ENCODE results near the gene UCP1.

Gene UCP1

GRCh38 chr4:140556372-140557085 lies 12.2 kb downstream of the UCP1 start:
- no peak overlapping the region for H3K27ac ChIP-seq (ENCODE audit: extremely low read depth, low read depth, low read length)
- POLR2A ChIA-PET: no interaction called here
- H3K4me3 ChIP-seq (ENCODE audit: low read depth, low read length): no peak overlapping the region

DNA sequence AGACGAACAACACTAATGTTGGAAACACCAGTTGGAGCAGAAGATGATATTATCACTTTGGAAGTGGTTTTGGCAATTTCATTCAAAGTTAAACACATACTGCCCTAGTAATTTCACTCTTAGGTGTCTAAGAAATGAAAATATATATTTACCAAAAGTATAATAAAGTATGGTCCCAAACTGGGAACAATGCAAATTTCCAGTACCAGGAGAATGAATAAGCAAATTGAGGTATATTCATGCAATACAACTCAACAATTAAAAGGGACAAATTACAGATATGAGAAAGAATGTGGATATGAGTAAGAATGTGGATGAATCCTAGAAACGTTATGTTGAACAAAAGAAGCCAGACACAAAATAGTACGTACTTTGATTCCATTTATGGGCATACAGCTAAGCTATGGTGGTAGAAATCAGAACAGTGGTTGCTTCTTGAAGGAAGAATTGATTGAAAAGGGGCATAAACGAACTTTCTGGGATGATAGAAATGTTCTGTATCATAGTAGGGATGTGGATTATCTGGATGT lies 34.7 kb downstream of the UCP1 start:
- H3K27ac ChIP-seq (ENCODE audit: extremely low read depth, low read depth, low read length): no peak overlapping the region
- H3K4me1 ChIP-seq (ENCODE audit: control insufficient read depth, insufficient read depth, low read length): no peaks in the 10 kb centered on the region
- POLR2A ChIA-PET: no interaction called here
- TF ChIP-seq ZNF148 (tag by site-specific recombination; IDR thresholded peaks at IDR 0.05; ENCODE audit: borderline replicate concordance) (no peak), SCRT1 (tag by site-specific recombination; IDR thresholded peaks at IDR 0.05; ENCODE audit: borderline replicate concordance) (no peak), KLF8 (tag by site-specific recombination; IDR thresholded peaks at IDR 0.05) (no peak), ZNF677 (tag by site-specific recombination; IDR thresholded peaks at IDR 0.05) (no peak), YY1 (tag by site-specific recombination; IDR thresholded peaks at IDR 0.05) (no peak), ZFP41 (tag by site-specific recombination; IDR thresholded peaks at IDR 0.05; ENCODE audit: borderline replicate concordance) (no peak), ZNF174 (tag by site-specific recombination; IDR thresholded peaks at IDR 0.05) (no peak), ZSCAN30 (tag by site-specific recombination; IDR thresholded peaks at IDR 0.05) (no peak), OVOL3 (tag by site-specific recombination; IDR thresholded peaks at IDR 0.05) (no peak), ZNF266 (tag by site-specific recombination; IDR thresholded peaks at IDR 0.05; ENCODE audit: low read depth) (no peak), SALL2 (tag by site-specific recombination; IDR thresholded peaks at IDR 0.05; ENCODE audit: borderline replicate concordance) (no peak), YY2 (tag by site-specific recombination; IDR thresholded peaks at IDR 0.05) (no peak), BCL11A (tag by site-specific recombination; IDR thresholded peaks at IDR 0.05; ENCODE audit: low read depth) (no peak)
- TF ChIP-seq, protein P1, sequence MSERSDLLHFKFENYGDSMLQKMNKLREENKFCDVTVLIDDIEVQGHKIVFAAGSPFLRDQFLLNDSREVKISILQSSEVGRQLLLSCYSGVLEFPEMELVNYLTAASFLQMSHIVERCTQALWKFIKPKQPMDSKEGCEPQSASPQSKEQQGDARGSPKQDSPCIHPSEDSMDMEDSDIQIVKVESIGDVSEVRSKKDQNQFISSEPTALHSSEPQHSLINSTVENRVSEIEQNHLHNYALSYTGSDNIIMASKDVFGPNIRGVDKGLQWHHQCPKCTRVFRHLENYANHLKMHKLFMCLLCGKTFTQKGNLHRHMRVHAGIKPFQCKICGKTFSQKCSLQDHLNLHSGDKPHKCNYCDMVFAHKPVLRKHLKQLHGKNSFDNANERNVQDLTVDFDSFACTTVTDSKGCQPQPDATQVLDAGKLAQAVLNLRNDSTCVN (tag by site-specific recombination; optimal IDR thresholded peaks at IDR 0.05): no peak
- TF ChIP-seq, protein P2, sequence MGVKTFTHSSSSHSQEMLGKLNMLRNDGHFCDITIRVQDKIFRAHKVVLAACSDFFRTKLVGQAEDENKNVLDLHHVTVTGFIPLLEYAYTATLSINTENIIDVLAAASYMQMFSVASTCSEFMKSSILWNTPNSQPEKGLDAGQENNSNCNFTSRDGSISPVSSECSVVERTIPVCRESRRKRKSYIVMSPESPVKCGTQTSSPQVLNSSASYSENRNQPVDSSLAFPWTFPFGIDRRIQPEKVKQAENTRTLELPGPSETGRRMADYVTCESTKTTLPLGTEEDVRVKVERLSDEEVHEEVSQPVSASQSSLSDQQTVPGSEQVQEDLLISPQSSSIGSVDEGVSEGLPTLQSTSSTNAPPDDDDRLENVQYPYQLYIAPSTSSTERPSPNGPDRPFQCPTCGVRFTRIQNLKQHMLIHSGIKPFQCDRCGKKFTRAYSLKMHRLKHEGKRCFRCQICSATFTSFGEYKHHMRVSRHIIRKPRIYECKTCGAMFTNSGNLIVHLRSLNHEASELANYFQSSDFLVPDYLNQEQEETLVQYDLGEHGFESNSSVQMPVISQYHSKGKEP (tag by site-specific recombination; IDR thresholded peaks at IDR 0.05): no peak
- TF ChIP-seq, protein P3, sequence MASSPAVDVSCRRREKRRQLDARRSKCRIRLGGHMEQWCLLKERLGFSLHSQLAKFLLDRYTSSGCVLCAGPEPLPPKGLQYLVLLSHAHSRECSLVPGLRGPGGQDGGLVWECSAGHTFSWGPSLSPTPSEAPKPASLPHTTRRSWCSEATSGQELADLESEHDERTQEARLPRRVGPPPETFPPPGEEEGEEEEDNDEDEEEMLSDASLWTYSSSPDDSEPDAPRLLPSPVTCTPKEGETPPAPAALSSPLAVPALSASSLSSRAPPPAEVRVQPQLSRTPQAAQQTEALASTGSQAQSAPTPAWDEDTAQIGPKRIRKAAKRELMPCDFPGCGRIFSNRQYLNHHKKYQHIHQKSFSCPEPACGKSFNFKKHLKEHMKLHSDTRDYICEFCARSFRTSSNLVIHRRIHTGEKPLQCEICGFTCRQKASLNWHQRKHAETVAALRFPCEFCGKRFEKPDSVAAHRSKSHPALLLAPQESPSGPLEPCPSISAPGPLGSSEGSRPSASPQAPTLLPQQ (tag by site-specific recombination; IDR thresholded peaks at IDR 0.05): no peak
- TF ChIP-seq, protein P4, sequence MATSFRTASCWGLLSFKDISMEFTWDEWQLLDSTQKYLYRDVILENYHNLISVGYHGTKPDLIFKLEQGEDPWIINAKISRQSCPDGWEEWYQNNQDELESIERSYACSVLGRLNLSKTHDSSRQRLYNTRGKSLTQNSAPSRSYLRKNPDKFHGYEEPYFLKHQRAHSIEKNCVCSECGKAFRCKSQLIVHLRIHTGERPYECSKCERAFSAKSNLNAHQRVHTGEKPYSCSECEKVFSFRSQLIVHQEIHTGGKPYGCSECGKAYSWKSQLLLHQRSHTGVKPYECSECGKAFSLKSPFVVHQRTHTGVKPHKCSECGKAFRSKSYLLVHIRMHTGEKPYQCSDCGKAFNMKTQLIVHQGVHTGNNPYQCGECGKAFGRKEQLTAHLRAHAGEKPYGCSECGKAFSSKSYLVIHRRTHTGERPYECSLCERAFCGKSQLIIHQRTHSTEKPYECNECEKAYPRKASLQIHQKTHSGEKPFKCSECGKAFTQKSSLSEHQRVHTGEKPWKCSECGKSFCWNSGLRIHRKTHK (tag by site-specific recombination; IDR thresholded peaks at IDR 0.05): no peak
- CTCF ChIA-PET: interaction anchor here (0.6 to 1.0 kb wide), 2 partner anchors 10 to 11 kb away, joined by 3 read pairs; partner anchors contain the start of gene ELMOD2
- no peak overlapping the region for H3K4me3 ChIP-seq (ENCODE audit: low read depth, low read length)
- no peaks in the 10 kb centered on the region for H3K9me3 ChIP-seq (ENCODE audit: control insufficient read depth, insufficient read depth, low read depth, low read length)
- peaks cover 0 to 33% of the 10 kb centered on the region in 2 experiments; a peak in 2 of 3 replicates for H3K36me3 ChIP-seq (ENCODE audit: control insufficient read depth in 2 of 2, insufficient read depth in 1 of 2, low read length in 2 of 2)

More at GRCh38 chr4:140556372-140557085, 12.2 kb downstream of the UCP1 start:
- TF ChIP-seq ZNF394 (tag by site-specific recombination; IDR thresholded peaks at IDR 0.05; ENCODE audit: borderline replicate concordance): no peak
- TF ChIP-seq ZNF76 (tag by site-specific recombination; IDR thresholded peaks at IDR 0.05; ENCODE audit: borderline replicate concordance, low read depth): no peak
- no peak for TF ChIP-seq ZNF660 (tag by site-specific recombination; IDR thresholded peaks at IDR 0.05)
- TF ChIP-seq ZNF639 (tag by site-specific recombination; IDR thresholded peaks at IDR 0.05): no peak
- no peak for TF ChIP-seq KLF1 (tag by site-specific recombination; IDR thresholded peaks at IDR 0.05)
- no peak for TF ChIP-seq ZNF416 (tag by site-specific recombination; IDR thresholded peaks at IDR 0.05)
- no peak for TF ChIP-seq ZNF792 (tag by site-specific recombination; IDR thresholded peaks at IDR 0.05)
- TF ChIP-seq IKZF3 (tag by site-specific recombination; IDR thresholded peaks at IDR 0.05): no peak
- CTCF ChIA-PET: no interaction called here
- Histone ChIP-seq H3K9me3 (ENCODE audit: control insufficient read depth, insufficient read depth, low read depth, low read length) (no peaks in the 10 kb centered on the region), H3K36me3 (ENCODE audit: control insufficient read depth in 2 of 2, insufficient read depth in 1 of 2, low read length in 2 of 2) (peaks cover 0 to 4% of the 10 kb centered on the region in 2 experiments; a peak in 1 of 3 replicates), H3K4me1 (ENCODE audit: control insufficient read depth, insufficient read depth, low read length) (no peaks in the 10 kb centered on the region)
